GF-D8 (cell line): Measurements from ENCODE around the gene SLC12A3.

Experiments used
- DNase-seq: peaks from one replicate; lab custom pipeline; 2025; lab: John Stamatoyannopoulos, UW

The SLC12A3 gene

GRCh38 chr16:56848029-56848936 is 16.7 kb upstream of the SLC12A3 start:
- DNase-seq: no peak

GRCh38 chr16:56848955-56849689 is 15.9 kb upstream of the SLC12A3 start:
- DNase-seq: no peak

GRCh38 chr16:56849690-56850680 is 15.0 kb upstream of the SLC12A3 start:
- DNase-seq: no peak

- no peak for DNase-seq
These were observed 13.2 kb upstream of the SLC12A3 start for GRCh38 chr16:56851671-56852400.

GRCh38 chr16:56852401-56852730 is 12.6 kb upstream of the SLC12A3 start:
- no peak for DNase-seq

GRCh38 chr16:56852968-56853367 is 12.0 kb upstream of the SLC12A3 start:
- no peak for DNase-seq

DNA sequence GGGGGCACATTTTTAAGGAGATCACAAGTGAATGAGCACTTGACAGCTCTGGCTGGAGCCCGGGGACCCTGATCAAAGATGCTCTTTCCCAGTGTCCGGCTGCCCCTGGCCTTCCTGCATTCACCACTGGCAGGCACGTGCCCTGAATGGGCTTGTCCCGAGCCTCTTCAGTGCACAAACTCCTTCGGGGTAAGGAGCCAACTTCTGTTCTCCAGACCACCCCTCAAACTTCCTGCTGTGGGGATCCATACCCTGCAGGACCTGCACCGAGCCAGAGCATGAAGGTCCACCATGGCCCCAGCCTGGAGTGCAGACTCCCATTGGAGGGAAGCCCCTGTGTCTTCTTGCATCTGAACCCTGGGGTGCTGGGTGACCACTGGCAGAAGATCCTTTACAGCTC is 9.8 kb upstream of the SLC12A3 start:
- no peak for DNase-seq

DNA sequence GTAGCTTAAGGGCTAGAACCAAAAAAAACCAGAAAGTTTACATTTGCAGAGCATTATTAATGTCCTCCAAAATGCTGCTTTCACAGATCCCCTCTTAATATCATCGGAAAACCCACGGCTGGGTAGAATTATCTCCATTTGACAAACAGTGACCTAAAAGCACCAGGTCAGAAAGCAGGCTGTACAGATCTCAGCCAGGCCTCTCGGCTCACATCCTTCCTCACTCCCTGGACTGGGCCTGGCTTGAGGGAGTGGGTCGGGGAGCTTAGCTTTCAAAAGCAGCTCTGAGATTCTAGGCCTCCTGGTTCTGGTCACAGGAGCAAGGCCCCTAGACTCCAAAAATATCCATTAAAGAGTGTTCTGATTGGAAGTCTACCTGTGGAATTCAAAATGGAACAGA is 9.1 kb upstream of the SLC12A3 start:
- DNase-seq: no peak

GRCh38 chr16:56856876-56857447 is 8.0 kb upstream of the SLC12A3 start:
- DNase-seq: no peak

- DNase-seq: no peak
These were observed 6.6 kb upstream of the SLC12A3 start for GRCh38 chr16:56858374-56858773.

GRCh38 chr16:56859636-56860035 is 5.4 kb upstream of the SLC12A3 start:
- no peak for DNase-seq

- DNase-seq: peak; percentile 63
These were observed 4.6 kb upstream of the SLC12A3 start for GRCh38 chr16:56860226-56861020.

DNA sequence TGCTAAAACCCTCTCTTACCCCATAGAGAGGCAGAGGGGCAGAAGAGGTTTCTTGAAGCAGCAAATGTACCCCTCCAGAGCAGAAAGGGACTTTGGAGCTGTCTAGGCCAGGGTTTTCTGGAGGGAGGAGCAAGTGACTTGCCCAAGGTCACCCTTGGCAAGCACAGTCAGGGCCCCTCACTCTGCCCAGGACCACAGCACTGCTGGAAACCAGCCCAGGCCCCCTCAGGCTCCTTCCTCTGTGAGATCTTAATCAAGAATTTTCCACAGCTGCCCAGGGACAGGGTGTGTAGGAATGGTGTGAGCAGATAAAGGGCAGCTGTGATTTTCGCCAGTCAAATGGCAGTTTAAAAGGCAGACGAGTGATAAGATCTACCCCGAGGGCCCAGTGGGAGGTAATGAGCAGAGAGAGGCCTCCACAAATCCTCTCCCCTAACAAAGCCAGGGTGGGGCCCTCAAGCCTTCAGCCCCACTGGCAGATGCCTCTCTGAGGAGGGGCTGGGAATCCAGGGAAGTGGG is 3.9 kb upstream of the SLC12A3 start:
- DNase-seq: peak; percentile 63

GRCh38 chr16:56861756-56862155 is 3.3 kb upstream of the SLC12A3 start:
- DNase-seq: no peak

- DNase-seq: peak; percentile 38
These were observed 2.2 kb upstream of the SLC12A3 start for GRCh38 chr16:56862776-56863175.

DNA sequence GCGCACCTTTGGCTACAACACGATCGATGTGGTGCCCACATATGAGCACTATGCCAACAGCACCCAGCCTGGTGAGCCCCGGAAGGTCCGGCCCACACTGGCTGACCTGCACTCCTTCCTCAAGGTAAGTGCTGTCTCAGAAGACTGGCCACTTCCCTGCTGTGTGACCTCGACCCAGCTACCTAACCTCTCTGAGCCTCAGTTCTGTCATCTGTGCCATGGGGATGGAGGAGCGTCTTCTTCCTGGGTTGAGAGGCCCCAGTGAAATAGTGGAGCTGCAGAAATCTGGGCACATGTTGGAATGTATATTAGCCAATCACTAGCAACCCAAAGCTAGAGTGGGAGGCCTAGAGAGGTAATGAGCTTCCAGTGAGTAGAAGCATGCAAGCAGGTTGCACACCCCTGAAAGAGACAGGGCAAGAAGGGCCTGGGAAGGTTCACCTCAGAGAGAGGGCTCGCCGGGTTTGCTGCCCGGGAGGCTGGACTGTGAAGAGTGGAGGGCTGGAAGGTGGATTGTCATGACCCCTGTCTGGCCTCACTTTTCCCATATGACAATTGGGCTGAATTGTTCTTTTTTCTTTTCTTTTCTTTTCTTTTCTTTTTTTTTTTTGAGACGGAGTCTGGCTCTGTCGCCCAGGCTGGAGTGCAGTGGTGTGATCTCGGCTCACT is 521 bp downstream of the SLC12A3 start:
- DNase-seq: no peak

- no peak for DNase-seq
These were observed 2.2 kb downstream of the SLC12A3 start for GRCh38 chr16:56866955-56867830.

GRCh38 chr16:56868175-56868574 is 3.2 kb downstream of the SLC12A3 start:
- DNase-seq: no peak
